DMS79 (cell line): ENCODE data around the gene ATP5MG.

ENCODE experiments used
- DNase-seq: peaks from one replicate; lab custom pipeline; 2025; lab: John Stamatoyannopoulos, UW

ATP5MG gene

DNA sequence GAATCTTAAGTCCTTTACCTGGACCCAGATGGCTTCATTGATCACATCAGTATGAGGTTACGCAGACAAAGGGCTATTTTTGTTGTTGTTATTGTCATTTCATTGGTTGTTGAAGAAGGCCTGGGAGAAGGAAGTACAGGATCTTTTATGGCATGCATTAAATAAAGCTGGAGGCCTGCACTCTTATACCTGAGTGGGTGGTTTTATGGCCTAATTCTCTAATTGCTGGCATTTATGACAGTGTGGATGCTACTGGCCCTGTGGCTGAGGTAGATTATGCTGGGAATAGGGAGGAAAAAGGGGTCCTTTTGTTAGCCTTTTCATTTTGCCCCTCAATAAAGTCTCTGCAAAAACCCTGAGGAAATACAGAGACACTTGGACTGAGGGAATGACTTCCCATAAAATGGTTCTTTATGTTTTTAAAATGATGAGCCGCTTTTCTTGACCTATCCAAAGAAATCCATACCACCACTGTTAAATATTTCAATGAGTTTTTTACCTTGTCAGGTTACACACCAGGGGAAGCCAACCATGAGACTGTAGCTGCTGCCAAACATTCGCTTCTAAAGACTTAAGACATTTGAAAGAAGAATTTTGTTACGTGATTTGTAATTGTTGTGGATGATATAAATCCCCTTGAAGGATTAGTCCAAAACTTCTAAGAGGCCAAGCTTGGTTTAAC lies 41.6 kb downstream of the ATP5MG start:
- no peak for DNase-seq

DNA sequence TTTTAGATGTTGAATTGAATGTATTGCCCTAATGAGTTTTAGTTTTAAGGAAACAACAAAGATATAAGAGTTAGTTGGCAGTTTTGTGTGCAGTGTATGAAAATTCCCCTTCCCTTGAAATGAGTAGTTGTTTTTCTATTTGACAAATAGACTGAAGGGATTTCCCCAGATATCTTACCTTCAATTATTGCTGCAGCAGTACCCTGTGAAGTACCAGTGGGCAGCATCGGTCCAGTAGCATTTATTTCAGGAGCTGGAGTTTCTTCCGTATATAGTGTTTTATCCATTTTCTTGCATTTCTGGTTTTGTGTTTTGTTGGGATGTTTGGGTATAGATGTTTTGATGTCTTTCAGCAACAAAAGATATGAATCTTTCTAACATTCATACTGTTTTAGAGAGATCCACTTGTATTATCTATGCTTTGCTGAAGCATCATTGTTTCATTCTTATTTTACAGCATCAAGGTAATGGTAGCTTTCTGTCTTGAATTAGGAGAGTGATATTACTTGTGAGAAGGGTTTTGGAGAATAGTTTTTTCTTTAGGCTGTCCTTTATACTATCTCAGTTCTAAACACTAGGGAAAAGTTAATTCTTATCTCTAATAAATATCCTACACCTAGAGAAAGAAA lies 42.3 kb downstream of the ATP5MG start:
- no peak for DNase-seq

DNA sequence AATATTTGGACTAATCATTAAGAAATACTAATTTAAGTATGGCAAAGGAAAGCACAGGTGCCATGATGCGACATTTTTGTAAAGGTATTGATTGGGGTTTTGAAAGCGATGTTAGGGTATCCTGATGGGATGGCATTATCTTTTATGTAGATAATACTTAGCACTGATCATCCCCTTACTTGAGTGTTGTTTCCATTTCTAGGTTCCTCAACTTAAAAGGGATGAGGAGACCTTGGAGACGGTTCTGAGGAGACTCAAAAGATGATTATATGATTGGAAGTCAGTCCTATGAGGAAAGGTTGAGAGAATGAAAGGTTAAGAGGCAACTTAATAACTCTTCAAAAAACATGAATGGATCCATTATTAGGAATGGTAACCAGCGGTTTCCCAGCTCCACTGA lies 46.0 kb downstream of the ATP5MG start:
- no peak for DNase-seq

DNA sequence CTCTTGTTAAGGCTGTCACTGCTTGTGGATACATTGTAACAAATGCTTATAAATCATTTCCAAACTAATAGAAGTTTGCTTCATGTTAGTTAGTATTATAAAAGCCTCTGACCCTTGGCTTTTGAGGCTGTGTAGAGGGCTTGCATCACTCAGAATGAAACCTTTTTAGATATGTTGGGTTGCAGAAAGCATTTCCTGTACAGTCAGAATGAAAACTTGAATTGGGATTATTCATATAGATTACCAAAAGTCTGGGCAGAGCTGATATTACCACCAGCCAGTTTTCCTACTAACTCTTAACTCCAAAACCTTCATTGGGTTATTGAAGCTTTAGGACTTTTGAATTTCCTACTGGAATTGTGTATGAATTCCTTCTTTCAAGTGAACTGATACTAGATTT lies 46.9 kb downstream of the ATP5MG start:
- no peak for DNase-seq

DNA sequence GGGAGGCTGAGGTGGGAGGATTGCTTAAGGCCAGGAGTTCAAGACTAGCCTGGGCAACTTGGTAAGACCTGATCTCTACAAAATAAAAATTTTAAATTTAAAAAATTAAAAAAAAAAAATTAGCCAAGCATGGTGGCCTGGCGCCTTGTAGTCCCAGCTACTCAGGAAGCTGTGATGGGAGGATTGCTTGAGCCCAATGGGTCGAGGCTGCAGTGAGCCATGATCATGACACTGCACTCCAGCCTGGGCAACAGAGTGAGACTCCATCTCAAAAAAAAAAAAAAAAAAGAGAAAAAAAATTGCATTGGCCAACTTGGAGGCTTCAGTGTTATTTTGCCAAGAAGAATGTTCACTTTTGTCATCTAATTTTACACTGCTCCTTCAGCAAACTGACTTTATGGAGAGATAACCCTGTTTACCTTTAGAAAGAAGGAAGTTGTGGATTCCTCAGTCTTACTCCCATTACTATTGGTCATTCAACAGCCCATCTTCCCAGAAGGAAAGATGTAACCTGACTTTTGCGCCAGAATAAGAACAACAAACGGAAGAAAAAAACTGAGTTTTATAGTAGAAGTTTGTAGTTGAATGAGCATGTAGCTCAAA lies 48.0 kb downstream of the ATP5MG start:
- no peak for DNase-seq

DNA sequence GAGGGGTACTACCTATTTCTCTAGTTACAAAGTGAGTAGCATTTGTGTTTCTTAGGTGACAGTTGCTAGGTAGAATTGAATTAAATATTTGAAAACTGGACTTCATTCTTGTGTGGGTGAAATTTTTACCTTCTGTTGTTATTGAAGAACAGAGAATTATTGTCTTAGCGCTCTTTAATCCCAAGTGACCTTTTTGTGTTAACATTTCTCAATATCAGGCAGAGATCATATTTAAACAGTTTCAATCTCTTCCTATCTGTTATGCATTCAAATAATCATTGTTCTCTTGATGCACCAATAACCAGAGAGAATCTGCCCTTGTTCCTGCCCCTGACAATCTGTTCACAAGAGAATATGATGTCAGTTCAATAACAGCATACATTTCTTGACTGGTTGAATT lies 49.0 kb downstream of the ATP5MG start:
- no peak for DNase-seq
